ENCODE data around the gene FARP1. TPM values are rescaled to one million over a fixed set of nuclear protein-coding genes. Genes with fewer than 3 reads are reported as not detected.

The FARP1 gene
- total and polyA plus RNA-seq, 2 of the 13 experiments (the other 11 are each of a cell fraction or from before 2014, with no cell fraction given) = 70.6 to 126 TPM

- intact Hi-C loops (cut with micrococcal nuclease; ENCODE audit: unreplicated experiment) (loop anchor here (1.0 kb wide), 1 partner anchor 26 kb away; no protein-coding TSS in a partner anchor), in situ Hi-C loops (cut with HindIII; ENCODE audit: extremely low pct_ligation_motif_present, low pct_unique_long_range_greater_than_20kb) (no loop called here)
- H3K9me3 ChIP-seq (ENCODE audit: low read length) = no peaks in the 10 kb centered on the region
- CTCF ChIA-PET (ENCODE audit: low intra/inter-chr PET ratio, low total read pairs) = no interaction called here
- H3K4me1 ChIP-seq (ENCODE audit: insufficient read depth, low read length) = peaks cover 64% of the 10 kb centered on the region
- peak overlapping the region; percentile 5 for H3K4me2 ChIP-seq (ENCODE audit: low read depth, low read length)
- POLR2A ChIA-PET = interaction anchor here (0.9 to 1.8 kb wide), 7 partner anchors 27 to 100 kb away, joined by 3 to 5 read pairs (median 3); no protein-coding TSS in a partner anchor
- peak; percentile 91 for ATAC-seq
- peak; percentile 95 for DNase-seq (ENCODE audit: low spot score)
- H3K36me3 ChIP-seq (replicated peaks in 1 of 2; ENCODE audit: control insufficient read depth in 1 of 2, insufficient read depth in 2 of 2, low read length in 2 of 2) = peaks cover 8 to 24% of the 10 kb centered on the region in 2 experiments
- H3K79me2 ChIP-seq (ENCODE audit: insufficient read depth, low read length) = peaks cover 98% of the 10 kb centered on the region
- 28% methylated on average over 9 of the region's 9 CpGs for WGBS (ENCODE audit: low lambda C conversion rate)
- no peak overlapping the region; a peak in 1 of 6 replicates for H3K4me3 ChIP-seq (replicated peaks in 1 of 3; ENCODE audit: insufficient read depth in 1 of 3, low read depth in 2 of 3, low read length in 3 of 3)
- peak overlapping the region; percentile 26; the same call in 1 of the 2 replicates for H3K9ac ChIP-seq (ENCODE audit: insufficient read depth, low read depth, low read length)
- H4K20me1 ChIP-seq (ENCODE audit: insufficient read depth, low read length) = peaks cover 75% of the 10 kb centered on the region
- H2AFZ ChIP-seq (ENCODE audit: low read length) = no peak overlapping the region
- no TSS peak for BruUV-seq (replicated peaks)
- peak overlapping the region; percentile 63 for H3K27ac ChIP-seq (ENCODE audit: extremely low read length, insufficient read depth, low read length)
- peak; percentile 93 for FAIRE-seq
- no peaks in the 10 kb centered on the region for H3K27me3 ChIP-seq (ENCODE audit: control insufficient read depth in 1 of 2, insufficient read depth in 2 of 2, low read length in 2 of 2)
- TF ChIP-seq SIX1 (CRISPR knock-in tag; IDR thresholded peaks at IDR 0.05; ENCODE audit: borderline replicate concordance) (no peak), ASH2L (IDR thresholded peaks at IDR 0.05; ENCODE audit: insufficient read length, low read depth, low read length) (no peak), ARID3A (IDR thresholded peaks at IDR 0.05; ENCODE audit: low read depth, low read length) (peak; percentile 86), TCF7 (IDR thresholded peaks at IDR 0.05; ENCODE audit: low read depth) (peak; percentile 84), ZNF512B (CRISPR knock-in tag; IDR thresholded peaks at IDR 0.05; ENCODE audit: borderline replicate concordance) (no peak), KLF6 (CRISPR knock-in tag; IDR thresholded peaks at IDR 0.05) (no peak), ZNF335 (CRISPR knock-in tag; IDR thresholded peaks at IDR 0.05) (no peak), ATF4 (CRISPR knock-in tag; IDR thresholded peaks at IDR 0.05) (peak in 1 of 2 experiments; percentile 81; a peak in 2 of 4 replicates), TRIM22 (IDR thresholded peaks at IDR 0.05) (no peak), ZNF577 (CRISPR knock-in tag; IDR thresholded peaks at IDR 0.05; ENCODE audit: borderline replicate concordance, low read depth) (no peak), IKZF5 (CRISPR knock-in tag; IDR thresholded peaks at IDR 0.05) (peak; percentile 55; the same call in 1 of the 2 replicates), BHLHE40 (IDR thresholded peaks at IDR 0.05; ENCODE audit: low read length) (no peak)
Measured at GRCh38 chr13:98173431-98174152, 30.7 kb downstream of the FARP1 start.

Data from HepG2 (cell line).